ENCODE measurements around the gene SEPHS2. TPM values are rescaled to one million over a fixed set of nuclear protein-coding genes. Genes with fewer than 3 reads are reported as not detected.
"Not testable (repeated sequence)": the region's sequence is repeated elsewhere in the genome, so short reads cannot be mapped to it uniquely, and the experiment has no call there.

The SEPHS2 gene
- total and polyA plus RNA-seq, 12 donors: 10.7 to 60.5 (median 45.3) TPM

- Histone ChIP-seq H3K4me3 (no peak overlapping the region), H3K27me3 (peaks cover 1% of the 10 kb centered on the region), H3K36me3 (replicated peaks in 1 of 2) (no peaks in the 10 kb centered on the region), H3K9me3 (replicated peaks in 1 of 3) (no peaks in the 10 kb centered on the region), H3K27ac (no peak overlapping the region), H3K4me1 (replicated peaks in 1 of 2) (no peaks in the 10 kb centered on the region)
- TF ChIP-seq, protein P1, sequence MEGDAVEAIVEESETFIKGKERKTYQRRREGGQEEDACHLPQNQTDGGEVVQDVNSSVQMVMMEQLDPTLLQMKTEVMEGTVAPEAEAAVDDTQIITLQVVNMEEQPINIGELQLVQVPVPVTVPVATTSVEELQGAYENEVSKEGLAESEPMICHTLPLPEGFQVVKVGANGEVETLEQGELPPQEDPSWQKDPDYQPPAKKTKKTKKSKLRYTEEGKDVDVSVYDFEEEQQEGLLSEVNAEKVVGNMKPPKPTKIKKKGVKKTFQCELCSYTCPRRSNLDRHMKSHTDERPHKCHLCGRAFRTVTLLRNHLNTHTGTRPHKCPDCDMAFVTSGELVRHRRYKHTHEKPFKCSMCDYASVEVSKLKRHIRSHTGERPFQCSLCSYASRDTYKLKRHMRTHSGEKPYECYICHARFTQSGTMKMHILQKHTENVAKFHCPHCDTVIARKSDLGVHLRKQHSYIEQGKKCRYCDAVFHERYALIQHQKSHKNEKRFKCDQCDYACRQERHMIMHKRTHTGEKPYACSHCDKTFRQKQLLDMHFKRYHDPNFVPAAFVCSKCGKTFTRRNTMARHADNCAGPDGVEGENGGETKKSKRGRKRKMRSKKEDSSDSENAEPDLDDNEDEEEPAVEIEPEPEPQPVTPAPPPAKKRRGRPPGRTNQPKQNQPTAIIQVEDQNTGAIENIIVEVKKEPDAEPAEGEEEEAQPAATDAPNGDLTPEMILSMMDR (IDR thresholded peaks at IDR 0.05): no peak
- TF ChIP-seq POLR2A (IDR thresholded peaks at IDR 0.05): no peak
- DNase-seq: no peak
- WGBS, 4 donors: 80 to 90% (median 83%) methylated on average over 10 to 12 of the region's 12 CpGs
- intact Hi-C loops (cut with DNase I): no loop called here
These were observed 33.2 kb upstream of the SEPHS2 start for GRCh38 chr16:30478766-30479478.

GRCh38 chr16:30477773-30478172, 32.1 kb upstream of the SEPHS2 start:
- H3K4me3 ChIP-seq; H3K27me3 ChIP-seq; H3K9me3 ChIP-seq (replicated peaks in 1 of 3); DNase-seq; H3K27ac ChIP-seq; intact Hi-C loops (cut with DNase I); H3K4me1 ChIP-seq (replicated peaks in 1 of 2); H3K36me3 ChIP-seq (replicated peaks in 1 of 2): not testable (repeated sequence)
- WGBS, 4 donors: 82 to 86% (median 83%) methylated on average over 3 of the region's 3 CpGs

- TF ChIP-seq, protein P1 (IDR thresholded peaks at IDR 0.05): no peak
- no peak for TF ChIP-seq POLR2A (IDR thresholded peaks at IDR 0.05)
- no peak overlapping the region for H3K27ac ChIP-seq
- intact Hi-C loops (cut with DNase I): no loop called here
These were observed 31.3 kb upstream of the SEPHS2 start for GRCh38 chr16:30476991-30477390.

DNA sequence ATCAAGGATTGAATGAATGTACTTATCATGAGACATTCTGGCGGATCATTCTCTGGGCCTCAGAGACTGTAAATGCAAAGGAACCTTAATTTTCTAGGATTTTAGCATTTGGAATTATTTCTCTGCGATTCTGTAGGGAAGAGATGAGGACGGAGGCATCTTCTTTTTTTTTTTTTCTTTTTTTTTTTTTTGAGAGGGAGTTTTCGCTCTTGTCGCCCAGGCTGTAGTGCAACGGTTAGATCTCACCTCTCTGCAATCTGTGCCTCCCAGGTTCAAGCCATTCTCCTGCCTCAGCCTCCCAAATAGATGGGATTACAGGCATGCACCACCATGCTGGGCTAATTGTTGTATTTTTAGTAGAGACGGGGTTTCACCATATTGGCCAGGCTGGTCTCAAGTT, 29.0 kb upstream of the SEPHS2 start:
- TF ChIP-seq, protein P1 (IDR thresholded peaks at IDR 0.05): no peak
- no peak for TF ChIP-seq POLR2A (IDR thresholded peaks at IDR 0.05)
- Histone ChIP-seq H3K27ac (no peak overlapping the region), H3K36me3 (replicated peaks in 1 of 2) (no peaks in the 10 kb centered on the region), H3K4me1 (replicated peaks in 1 of 2) (no peaks in the 10 kb centered on the region), H3K4me3 (no peak overlapping the region), H3K27me3 (peaks cover 8% of the 10 kb centered on the region), H3K9me3 (replicated peaks in 1 of 3) (no peaks in the 10 kb centered on the region)
- intact Hi-C loops (cut with DNase I): no loop called here
- no peak for DNase-seq
- WGBS, 4 donors: 79 to 83% (median 81%) methylated on average over 7 of the region's 7 CpGs

More at GRCh38 chr16:30476991-30477390, 31.3 kb upstream of the SEPHS2 start:
- Histone ChIP-seq H3K27me3 (peaks cover 8% of the 10 kb centered on the region), H3K4me3 (no peak overlapping the region), H3K36me3 (replicated peaks in 1 of 2) (no peaks in the 10 kb centered on the region), H3K9me3 (replicated peaks in 1 of 3) (no peaks in the 10 kb centered on the region), H3K4me1 (replicated peaks in 1 of 2) (no peaks in the 10 kb centered on the region)
- no peak for DNase-seq
- 40 to 67% (median 65%) methylated on average over 3 of the region's 3 CpGs for WGBS, 4 donors

DNA sequence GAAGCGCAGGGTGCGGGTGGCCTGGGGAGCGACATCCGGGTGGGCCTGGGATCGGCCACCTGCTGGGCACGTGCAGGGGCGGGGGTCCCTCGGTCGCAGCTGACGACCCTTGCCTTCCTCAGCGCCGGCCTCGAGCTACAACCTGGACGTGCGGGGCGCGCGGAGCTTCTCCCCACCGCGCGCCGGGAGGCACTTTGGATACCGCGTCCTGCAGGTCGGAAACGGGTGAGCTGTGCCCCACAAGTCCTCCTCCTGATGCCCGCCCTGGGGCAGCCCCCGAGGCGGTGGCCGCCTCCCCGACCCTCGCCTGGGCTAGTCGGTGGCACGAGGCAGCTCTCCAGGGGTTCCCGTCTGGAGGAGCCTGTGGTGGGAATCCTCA, 28.4 kb upstream of the SEPHS2 start:
- 22 to 43% (median 31%) methylated on average over 2 to 35 of the region's 35 CpGs for WGBS, 4 donors
- DNase-seq: no peak
- TF ChIP-seq, protein P1 (IDR thresholded peaks at IDR 0.05): no peak
- no peak for TF ChIP-seq POLR2A (IDR thresholded peaks at IDR 0.05)
- Histone ChIP-seq H3K4me1 (replicated peaks in 1 of 2) (no peaks in the 10 kb centered on the region), H3K9me3 (replicated peaks in 1 of 3) (no peaks in the 10 kb centered on the region), H3K4me3 (no peak overlapping the region), H3K27me3 (peaks cover 8% of the 10 kb centered on the region), H3K36me3 (replicated peaks in 1 of 2) (no peaks in the 10 kb centered on the region), H3K27ac (no peak overlapping the region)
- intact Hi-C loops (cut with DNase I): no loop called here
